Anterior cingulate cortex (tissue), 58 donors: ENCODE measurements around the gene TIMM10B.

ENCODE experiments used
- DNase-seq, 58 donors: peaks; one replicate each; lab custom pipeline; 2025; lab: John Stamatoyannopoulos, UW

Gene TIMM10B

GRCh38 chr11:6481012-6481923 is at the start of gene TIMM10B, which contains the start of gene ARFIP2:
Gene TIMM10B, plus strand, starts transcription at chr11:6481501. Its CDS starts 16 bp downstream, at chr11:6481517.
Gene ARFIP2, minus strand, starts transcription at chr11:6481331. Its CDS starts 910 bp downstream, at chr11:6480421.
- peak; percentile 66 to 100 (median 98) for DNase-seq

GRCh38 chr11:6431861-6432260 is 49.4 kb upstream of the TIMM10B start:
- no peak for DNase-seq

GRCh38 chr11:6433998-6434660 is 47.2 kb upstream of the TIMM10B start:
- no peak for DNase-seq

DNA sequence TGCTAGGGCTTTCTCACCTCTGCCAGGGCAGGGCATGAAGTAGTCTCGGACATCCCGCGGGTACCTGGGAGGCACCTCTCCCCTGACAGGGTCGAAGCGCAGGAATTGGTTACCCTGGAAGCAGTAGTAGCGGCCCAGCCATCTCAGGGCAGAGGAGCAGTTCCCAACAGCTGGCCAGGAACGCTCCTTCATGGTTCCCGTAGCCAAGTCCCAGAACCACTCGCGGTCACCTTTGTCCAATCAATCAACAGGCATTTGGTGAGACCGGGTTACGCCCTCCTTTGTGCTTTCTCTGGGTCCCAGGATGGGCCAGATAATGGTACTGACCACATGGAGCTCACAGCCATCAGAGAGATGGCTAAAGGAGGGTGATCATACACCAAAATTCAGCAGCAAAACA is 43.9 kb upstream of the TIMM10B start:
- no peak for DNase-seq

DNA sequence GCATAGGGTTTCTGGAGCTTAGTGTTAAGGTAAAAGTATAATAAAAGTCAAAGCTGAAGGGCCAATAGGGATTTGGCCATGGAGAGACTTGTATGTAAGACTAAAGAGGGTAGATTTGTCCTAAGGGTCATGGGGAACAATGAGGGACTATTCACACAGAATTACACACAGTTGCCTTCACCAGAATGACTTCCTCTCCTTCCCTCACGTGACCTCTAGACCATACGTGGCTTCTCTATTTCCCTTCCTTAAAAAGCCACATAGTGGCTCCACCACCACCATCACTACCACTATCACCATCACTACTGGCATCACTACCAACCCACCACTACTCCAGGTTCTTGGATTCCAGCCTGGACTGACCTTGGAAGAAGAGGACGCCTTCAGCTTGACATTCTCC is 43.3 kb upstream of the TIMM10B start:
- DNase-seq, result no peak

- peak in 46 of 58 donors; percentile 3 to 70 (median 25) for DNase-seq
Measured at GRCh38 chr11:6438979-6439571, 42.2 kb upstream of the TIMM10B start.

- DNase-seq, result no peak
Measured at GRCh38 chr11:6440906-6441358, 40.4 kb upstream of the TIMM10B start, which contains the start of gene HPX. Gene HPX, minus strand, starts transcription at chr11:6440987. Its CDS starts 24 bp downstream, at chr11:6440963.

GRCh38 chr11:6442441-6442840 is 38.9 kb upstream of the TIMM10B start:
- no peak for DNase-seq

GRCh38 chr11:6443269-6444003 is 37.9 kb upstream of the TIMM10B start:
- DNase-seq, result peak in 54 of 58 donors; percentile 2 to 74 (median 38)

DNA sequence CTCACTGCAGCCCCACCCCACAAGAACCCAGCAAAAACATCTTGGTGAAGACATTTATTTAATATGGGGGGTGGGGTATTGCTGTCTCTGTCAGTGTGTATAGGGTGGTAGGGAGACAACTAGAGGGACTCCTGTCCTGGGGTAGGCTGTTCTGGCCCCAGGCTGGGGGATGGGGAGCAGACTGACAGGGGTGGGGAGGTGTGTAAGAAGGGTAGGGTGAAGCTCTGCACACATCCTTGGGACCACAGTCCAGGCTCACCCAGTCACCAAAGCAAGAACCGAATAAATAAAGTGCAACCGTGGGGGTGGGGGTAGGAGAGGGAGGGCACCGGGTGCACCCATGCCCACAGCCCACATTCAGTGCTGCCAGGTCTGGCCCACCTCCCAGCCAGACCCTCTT is 32.7 kb upstream of the TIMM10B start:
- no peak for DNase-seq

DNA sequence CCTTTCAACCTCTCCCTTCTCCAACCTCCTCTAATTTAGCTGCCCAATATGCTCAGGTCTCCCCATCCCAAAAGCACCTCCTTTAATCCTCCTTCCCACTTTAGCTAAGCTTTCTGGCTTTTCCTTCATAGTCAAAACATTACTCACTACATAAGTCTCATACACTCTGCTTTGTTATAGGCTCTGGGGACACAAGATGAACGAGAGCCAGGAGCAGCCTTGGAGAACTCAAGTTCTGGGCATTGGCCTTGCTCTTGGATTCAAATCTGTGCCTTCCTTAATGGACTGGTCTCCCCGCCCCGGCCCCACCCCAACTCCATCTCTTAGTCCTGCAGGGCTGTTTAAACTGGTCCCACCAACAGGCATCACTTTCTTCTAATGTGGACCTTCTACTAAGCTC is 29.1 kb upstream of the TIMM10B start:
- DNase-seq, result no peak

DNA sequence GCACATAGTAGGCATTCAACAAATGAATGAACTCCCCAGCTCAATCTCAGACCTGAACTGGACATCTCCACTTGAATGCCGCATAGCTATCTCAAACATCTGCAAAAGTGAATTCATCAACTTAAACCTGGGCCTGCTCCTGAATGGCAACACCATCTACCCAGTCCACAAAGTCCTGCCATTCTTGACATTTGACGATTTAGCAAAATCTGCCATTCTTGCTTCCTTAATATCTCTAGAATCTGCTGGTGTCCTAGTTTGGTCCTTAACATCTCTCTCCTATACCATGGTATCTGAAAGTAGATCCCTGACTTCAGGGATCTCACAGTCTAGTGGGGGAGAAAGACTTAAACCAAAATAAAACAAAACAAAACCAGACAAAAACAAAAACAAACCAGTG is 28.1 kb upstream of the TIMM10B start:
- DNase-seq, result no peak

GRCh38 chr11:6455070-6455469 is 26.2 kb upstream of the TIMM10B start:
- no peak for DNase-seq

DNA sequence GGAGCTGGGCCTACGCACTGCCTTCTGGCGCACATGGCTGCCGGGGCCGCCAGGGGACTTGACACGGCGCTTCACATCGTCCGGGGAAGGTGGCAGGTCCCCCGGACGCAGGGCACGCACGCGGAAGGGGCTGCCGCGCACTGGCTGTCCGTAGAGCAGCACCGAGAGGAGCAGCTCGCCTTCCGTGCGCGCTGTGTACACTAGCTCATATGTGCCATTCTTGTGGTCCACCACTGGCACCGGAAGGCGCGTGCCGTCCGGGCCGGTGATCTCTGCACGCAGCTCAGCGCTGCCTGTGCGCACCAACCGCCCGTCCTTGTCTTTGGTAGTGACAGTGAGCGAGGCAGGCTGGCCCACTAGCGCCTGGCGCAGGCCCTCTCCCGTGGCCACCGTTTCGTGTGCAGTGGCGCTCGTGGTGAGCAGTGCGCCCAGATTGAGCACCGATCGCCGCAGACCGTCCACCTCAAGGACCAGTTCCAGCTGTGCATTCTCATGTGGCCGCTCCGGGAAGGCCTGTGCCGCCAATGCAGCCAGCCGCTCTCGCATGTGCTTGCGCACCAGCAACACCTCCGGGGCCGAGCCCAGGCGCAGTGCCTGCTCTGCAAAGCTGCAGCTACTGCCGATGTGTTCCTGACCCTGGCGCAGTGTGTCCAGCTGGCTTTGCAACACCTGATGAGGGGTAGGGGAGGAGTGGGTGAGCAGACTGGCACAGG is 24.8 kb upstream of the TIMM10B start:
- DNase-seq, result no peak

DNA sequence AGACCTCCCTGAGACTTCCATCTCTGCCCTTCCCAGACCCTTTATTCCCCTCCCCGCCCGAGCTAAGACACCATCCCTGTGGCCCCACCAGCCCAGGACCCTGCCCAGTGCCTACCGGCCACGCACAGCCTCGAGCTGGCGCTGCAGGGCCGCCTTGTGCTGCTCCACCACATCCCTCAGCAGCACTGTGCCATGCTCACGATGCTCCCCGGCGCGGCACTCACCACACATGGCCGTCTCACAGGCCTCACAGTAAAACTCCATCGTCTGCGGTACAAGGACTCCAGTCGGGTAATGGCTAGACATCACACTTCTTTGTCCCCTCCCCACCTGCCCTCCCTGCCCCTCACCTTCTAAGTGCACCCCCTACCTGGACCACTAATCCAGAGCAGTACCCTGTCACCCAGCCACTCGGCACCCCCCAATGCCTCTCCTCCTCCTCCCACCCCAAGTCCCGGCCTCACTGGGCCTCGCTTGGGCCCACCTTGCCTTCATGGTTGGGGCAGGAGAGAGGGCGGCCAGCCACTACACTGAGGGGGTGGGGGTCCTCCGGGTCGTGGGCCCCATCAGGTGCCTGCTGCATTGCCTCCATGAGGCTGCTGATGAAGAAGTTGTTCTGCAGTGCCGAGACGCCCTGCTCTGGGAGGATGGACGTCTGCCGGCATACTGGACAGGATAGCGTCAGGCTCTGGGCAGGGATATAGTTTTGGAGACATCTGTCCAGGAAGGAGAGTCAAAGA is 23.6 kb upstream of the TIMM10B start:
- no peak for DNase-seq

GRCh38 chr11:6458352-6459098 is 22.8 kb upstream of the TIMM10B start:
- DNase-seq, result no peak

- DNase-seq, result no peak
Measured at GRCh38 chr11:6459099-6459450, 22.2 kb upstream of the TIMM10B start.
